HG02678 (cell line): ENCODE results near the gene USP54.

Experiments used
- ATAC-seq: cut with Tn5 transposase; IDR thresholded peaks from one replicate; pipeline ENCODE4 v1.9.1; 2021; ENCODE audit warnings: mild to moderate bottlenecking, moderate library complexity; ENCODE audit not compliant: unreplicated experiment

The USP54 gene

DNA sequence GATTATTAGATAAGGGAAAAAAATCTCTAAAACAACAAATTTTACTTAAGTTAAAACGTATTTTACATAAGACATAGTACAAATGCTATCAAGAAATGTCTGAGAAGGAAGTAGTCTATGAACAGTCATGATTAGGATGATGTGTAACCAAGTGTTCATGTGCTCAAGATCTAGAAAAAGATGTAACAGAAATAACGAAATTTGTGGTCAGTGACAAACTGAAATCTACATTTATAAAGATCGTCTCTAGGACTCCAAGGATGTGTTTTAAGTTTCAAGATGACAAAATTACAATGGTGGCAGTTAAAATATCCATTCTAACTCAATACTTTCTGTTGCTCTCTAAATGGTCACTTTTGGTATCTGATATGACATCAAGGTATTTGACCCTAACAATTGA is 112.5 kb downstream of the USP54 start:
- ATAC-seq, result no peak

DNA sequence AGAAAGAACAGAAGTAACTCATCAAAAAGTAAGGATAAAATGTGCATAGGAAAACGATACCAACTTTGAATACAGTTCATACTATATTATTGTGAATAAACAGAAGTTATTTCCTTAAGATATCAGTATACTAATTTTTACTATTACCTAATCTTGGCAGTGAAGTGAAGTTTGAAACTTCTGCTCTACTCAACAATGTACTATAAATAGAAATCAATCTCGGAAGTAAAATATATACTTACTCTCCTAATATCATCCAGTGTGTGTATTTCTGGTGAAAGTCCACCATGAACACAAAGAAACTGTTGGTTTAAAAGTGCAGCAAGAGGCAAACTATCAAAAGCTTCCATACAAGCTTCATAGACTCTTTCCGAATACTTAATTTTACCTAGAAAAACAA is 119.9 kb downstream of the USP54 start:
- no peak for ATAC-seq

DNA sequence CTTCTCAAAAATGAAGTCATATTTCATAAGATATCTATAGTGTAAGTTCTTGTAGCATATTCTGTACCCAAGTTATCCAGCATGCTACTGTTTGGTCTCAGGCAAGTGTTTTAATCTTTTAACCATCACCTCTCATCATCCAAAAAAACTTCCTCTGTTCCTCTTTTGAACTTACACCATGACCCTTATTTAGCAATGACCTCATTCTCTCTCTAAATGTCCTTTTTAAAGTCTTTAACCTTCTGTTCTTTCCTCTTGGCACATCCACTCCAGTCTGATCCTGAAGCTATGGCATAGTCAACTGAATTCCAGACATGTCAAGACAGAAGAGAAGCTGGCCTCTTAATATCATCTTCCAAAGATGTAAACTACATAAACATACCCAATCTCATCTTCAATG is 121.6 kb downstream of the USP54 start:
- ATAC-seq, result no peak

DNA sequence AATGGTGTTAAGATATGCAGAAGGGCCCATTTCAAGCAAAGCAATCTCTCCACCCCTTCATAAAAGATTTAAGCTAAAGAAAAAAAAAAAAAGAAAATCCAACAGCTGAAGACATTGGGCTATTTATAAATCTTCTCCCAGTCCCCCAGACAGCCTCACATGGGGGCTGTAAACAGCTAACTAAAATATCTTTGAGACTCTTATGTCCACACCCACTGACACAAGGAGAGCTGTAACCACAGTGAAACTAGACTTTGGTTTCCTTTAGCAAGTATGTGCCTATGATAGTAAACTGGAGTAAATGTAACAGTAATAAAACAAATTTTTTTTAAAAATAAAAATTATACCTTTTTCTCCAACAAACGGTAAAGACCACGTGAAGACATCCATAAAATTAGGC is 123.9 kb downstream of the USP54 start:
- no peak for ATAC-seq

DNA sequence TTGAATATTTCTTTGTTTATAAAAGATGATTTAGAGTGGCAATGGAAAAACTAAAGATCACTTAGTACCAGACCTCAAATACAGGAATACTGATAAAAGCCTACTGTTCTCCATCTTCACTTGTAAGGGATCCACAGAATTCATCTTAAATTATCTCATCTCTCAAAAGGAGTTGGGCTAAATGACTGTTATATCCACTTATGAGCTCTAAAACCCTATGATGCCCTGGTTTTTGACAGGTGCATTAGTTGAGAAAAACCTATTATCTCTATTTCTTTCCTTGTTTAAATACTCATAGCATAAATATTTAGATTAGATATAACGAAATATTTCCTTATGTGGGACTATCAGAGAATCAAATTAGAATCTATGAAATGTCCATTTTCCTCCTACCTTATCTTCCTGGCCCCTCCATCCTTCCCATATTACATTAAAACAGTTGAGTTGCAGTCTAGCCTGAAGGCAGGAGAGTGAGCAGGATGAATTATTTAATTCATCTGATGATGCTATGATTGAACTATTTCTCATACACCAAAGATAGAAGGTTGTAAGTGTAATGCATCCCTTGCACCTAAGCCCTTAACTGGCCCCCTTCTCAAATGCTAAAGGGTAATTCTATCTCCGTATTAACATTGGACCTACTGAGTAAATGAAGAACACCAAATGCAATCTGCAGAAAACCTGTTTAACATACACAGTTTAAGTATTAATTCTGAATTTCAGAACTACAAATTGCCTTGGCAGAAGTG is 125.0 kb downstream of the USP54 start:
- ATAC-seq, result no peak

DNA sequence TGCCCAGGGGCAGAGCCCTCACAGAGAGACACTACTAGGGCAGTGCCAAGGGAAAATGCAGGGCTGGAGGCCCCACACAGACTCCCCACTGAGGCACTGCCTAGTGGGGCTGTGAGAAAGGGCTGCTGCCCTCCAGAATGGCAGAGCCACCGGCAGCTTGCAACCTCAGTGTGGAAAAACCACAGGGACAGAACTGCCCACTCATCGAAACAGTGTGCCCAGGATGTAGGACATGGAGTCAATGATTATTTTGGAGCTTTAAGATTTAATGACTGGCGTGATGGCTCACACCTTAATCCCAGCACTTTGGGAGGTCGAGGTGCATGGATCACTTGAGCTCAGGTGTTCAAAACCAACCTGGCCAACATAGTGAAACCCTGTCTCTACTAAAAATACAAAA is 130.2 kb downstream of the USP54 start:
- ATAC-seq, result no peak

DNA sequence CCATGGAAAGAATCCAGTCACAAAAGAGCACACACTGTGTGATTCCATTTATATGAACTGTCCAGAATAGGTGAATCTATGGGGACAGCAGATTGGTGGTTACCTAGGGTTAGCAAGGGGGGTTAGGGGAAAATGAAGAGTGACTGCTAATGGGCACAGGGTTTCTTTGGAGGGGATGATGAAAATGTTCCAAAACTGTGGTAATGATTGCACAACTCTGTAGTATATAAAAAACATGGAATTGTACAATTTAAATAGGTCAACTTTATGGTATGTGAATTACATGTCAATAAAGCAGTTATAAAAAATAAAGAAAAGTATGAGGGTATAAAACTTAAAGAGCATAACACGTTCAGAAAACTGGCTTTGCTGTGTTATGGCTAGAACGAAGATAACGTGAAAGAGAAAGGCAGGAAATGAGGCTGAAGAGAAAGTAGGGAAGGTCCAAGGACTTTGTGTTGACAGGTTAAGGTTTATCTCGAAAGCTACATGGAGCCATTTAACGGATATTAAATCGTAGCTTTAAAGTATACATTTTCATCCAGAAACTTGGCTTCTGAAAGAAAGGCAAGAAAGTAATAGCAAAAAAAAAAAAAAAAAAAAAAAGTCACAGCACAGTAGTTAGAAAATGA is 131.3 kb downstream of the USP54 start:
- no peak for ATAC-seq

DNA sequence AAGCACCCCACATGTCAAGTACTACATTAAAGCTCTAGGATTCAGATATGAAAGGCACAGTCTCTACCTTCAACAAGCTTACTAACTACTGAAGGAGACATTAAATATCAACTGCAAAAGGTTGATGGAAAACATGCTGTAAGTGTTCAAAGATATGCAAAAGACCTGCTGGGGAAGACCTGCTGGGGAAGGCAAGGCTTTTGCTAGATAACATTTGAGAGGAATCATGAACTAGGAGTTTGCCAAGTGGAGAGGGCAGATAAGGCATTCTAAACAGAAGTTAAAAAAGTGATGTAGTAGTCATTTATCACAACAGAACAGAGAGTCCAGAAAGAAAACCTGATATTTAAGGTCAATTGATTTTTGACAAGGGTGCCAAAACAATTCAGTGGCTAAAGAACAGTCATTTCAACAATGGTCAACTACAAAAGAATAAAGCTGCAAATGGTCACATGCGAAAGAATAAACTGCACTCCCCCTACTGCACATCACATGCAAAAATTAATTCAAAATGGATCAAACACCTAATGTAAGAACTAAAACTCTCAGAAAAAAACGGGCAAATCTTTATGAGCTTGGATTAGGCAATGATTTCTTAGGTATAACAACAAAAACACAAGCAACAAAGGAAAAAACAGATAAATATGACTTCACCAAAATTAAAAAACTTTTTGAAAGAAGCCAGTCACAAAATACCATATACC is 134.8 kb downstream of the USP54 start:
- no peak for ATAC-seq

DNA sequence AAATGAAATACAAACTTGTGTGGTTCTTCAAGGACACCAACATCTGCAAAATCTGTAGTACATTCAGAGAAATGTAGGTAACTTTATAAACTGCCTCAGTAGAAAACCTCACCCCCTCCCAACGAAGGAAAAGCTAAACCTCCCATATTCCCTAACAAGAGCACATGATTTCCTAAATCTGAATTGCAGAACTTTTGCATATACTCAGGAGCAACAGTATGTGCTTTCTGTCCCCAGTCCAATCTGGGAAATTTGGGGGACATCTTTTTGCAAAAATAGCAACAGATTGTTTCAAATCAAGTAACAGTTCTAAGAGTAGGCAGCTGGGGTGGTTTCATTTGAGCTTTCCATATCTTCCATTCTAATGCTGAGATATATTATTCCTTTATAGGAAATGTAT is 142.0 kb downstream of the USP54 start:
- no peak for ATAC-seq

DNA sequence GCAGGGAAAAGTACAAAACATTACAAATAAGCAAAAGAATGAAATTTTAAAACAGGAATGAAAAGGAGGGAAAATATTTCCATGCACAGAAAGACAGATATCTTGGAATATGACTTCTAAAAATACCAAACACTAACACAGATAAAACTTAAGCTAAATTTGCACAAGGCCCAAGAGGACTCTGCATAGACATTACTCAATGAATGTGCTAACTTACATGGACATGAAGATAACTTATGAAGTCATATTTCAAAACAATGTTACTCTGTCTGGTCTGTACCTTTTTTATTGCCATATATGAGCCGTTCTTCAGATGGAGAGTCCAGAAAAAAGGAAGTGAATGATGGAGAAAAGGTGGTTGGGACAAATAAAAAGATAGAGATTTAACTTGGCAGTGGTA is 142.8 kb downstream of the USP54 start:
- ATAC-seq, result no peak
